Sigmoid colon (tissue), 7 donors: ENCODE data around the gene ARL11. TPM values are rescaled to one million over a fixed set of nuclear protein-coding genes. Genes with fewer than 3 reads are reported as not detected.
"Not testable (repeated sequence)": the region's sequence is repeated elsewhere in the genome, so short reads cannot be mapped to it uniquely, and the experiment has no call there.

Experiments
- DNase-seq: peaks from one replicate; pipeline ENCODE4 v3.0.0-alpha.2; 2019
- H3K27ac ChIP-seq, 4 donors: fragments of 200-600 bp; sonication (generic); one replicate each; pipeline ENCODE4 v1.5.1; 2016 to 2019; ENCODE audit warnings: mild to moderate bottlenecking in 1 of 4
- H3K27me3 ChIP-seq, 3 donors: fragments of 200-600 bp; sonication (generic); one replicate each; pipeline ENCODE4 v1.5.1; 2019; ENCODE audit warnings: mild to moderate bottlenecking in 1 of 3
- H3K36me3 ChIP-seq, 4 donors: fragments of 200-600 bp; sonication (generic); one replicate each; pipeline ENCODE4 v1.5.1; 2016 to 2019
- H3K4me1 ChIP-seq, 4 donors: fragments of 200-600 bp; sonication (generic); one replicate each; pipeline ENCODE4 v1.5.1; 2017 to 2019
- H3K4me3 ChIP-seq, 4 donors: fragments of 200-600 bp; sonication (generic); one replicate each; pipeline ENCODE4 v1.5.1; 2017 to 2019; ENCODE audit warnings: mild to moderate bottlenecking in 2 of 4, moderate library complexity in 1 of 4
- H3K9me3 ChIP-seq, 4 donors: fragments of 200-600 bp in 3 of 4; sonication (generic) in 3 of 4; one replicate each; pipeline versions ENCODE4 v1.5.1 to v1.6.1; 2013 to 2019
- EP300 ChIP-seq, 4 donors: sonication (generic); formaldehyde crosslinking; IDR thresholded peaks; one replicate each; pipeline ENCODE4 v1.6.1; 2017; ENCODE audit warnings: antibody characterized with exemption in 4 of 4
- POLR2A ChIP-seq, 2 donors: fragments of 450-650 bp; IDR thresholded peaks; one replicate each; pipeline ENCODE4 v1.6.1; 2016; ENCODE audit warnings: antibody characterized with exemption in 2 of 2, mild to moderate bottlenecking in 2 of 2, moderate library complexity in 2 of 2
- POLR2AphosphoS5 ChIP-seq, 4 donors: sonication (generic); formaldehyde crosslinking; IDR thresholded peaks; one replicate each; pipeline ENCODE4 v1.6.1; 2017; ENCODE audit warnings: antibody characterized with exemption in 4 of 4
- WGBS, 2 donors: extraction: QIAGEN DNeasy Blood & Tissue Kit; methylation state at CpG; one replicate each; pipeline ENCODE4 v1.1.7; 2013; 5-methylcytosine and 5-hydroxymethylcytosine counted together
- intact Hi-C: fragments of 100-400 bp; cut with DNase I; formaldehyde crosslinking; loops from one replicate; pipeline ENCODE4 v1.15.1; 2023
- polyA plus RNA-seq, 3 donors: library from polyadenylated mRNA; stranded (reverse); fragments of 200-250 nt; gene quantifications; one replicate each; pipeline ENCODE4 v1.2.3, GENCODE V29; 2013
- total RNA-seq, 4 donors: library from RNA; depleted of rRNA; stranded (reverse); fragments of >200 nt; gene quantifications; one replicate each; pipeline ENCODE4 v1.1.0, GENCODE V29; 2016
- TF ChIP-seq, protein P1 (sequence below), 4 experiments: fragments of 450-650 bp in 3 of 4; fragments of 200-600 bp in 1 of 4; IDR thresholded peaks; one replicate each; pipeline ENCODE4 v1.5.1; 2016 to 2019; ENCODE audit warnings: antibody characterized with exemption in 4 of 4, mild to moderate bottlenecking in 3 of 4, moderate library complexity in 2 of 4
- donor health status: healthy with polysubstance abuse.
- donor health status: Bipolar disorder and iron deficiency.
- donor health status: healthy.

ARL11 gene
- total and polyA plus RNA-seq, 7 donors = 0.33 to 2.7 (median 1.2) TPM

DNA sequence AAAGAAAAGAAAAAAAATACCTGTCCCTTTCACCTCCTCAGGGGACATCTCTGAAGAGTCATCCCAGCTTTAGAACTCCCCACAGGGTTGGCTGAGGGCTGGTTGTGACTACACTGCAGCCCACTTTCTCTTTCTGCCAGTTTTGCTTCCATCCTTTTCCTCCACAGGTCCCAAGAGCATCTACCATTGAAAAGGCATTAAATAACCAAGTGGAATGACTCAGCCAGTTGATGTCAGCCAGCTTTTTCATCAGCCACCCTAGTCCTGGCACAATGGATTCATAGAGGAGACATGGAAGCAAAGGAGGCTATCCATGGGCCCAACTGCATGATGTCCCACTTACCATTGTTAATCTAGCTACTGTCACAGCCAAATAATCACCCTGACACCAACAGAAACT lies 33.7 kb upstream of the ARL11 start:
- Histone ChIP-seq H3K27ac (no peak overlapping the region), H3K36me3 (no peaks in the 10 kb centered on the region), H3K4me3 (no peak overlapping the region), H3K27me3 (no peaks in the 10 kb centered on the region), H3K9me3 (no peaks in the 10 kb centered on the region), H3K4me1 (no peaks in the 10 kb centered on the region)
- intact Hi-C loops = no loop called here
- no peak for TF ChIP-seq EP300 (IDR thresholded peaks at IDR 0.05)
- TF ChIP-seq POLR2AphosphoS5 (IDR thresholded peaks at IDR 0.05) = no peak
- TF ChIP-seq POLR2A (IDR thresholded peaks at IDR 0.05) = no peak
- TF ChIP-seq, protein P1, sequence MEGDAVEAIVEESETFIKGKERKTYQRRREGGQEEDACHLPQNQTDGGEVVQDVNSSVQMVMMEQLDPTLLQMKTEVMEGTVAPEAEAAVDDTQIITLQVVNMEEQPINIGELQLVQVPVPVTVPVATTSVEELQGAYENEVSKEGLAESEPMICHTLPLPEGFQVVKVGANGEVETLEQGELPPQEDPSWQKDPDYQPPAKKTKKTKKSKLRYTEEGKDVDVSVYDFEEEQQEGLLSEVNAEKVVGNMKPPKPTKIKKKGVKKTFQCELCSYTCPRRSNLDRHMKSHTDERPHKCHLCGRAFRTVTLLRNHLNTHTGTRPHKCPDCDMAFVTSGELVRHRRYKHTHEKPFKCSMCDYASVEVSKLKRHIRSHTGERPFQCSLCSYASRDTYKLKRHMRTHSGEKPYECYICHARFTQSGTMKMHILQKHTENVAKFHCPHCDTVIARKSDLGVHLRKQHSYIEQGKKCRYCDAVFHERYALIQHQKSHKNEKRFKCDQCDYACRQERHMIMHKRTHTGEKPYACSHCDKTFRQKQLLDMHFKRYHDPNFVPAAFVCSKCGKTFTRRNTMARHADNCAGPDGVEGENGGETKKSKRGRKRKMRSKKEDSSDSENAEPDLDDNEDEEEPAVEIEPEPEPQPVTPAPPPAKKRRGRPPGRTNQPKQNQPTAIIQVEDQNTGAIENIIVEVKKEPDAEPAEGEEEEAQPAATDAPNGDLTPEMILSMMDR (IDR thresholded peaks at IDR 0.05) = no peak
- no peak for DNase-seq

DNA sequence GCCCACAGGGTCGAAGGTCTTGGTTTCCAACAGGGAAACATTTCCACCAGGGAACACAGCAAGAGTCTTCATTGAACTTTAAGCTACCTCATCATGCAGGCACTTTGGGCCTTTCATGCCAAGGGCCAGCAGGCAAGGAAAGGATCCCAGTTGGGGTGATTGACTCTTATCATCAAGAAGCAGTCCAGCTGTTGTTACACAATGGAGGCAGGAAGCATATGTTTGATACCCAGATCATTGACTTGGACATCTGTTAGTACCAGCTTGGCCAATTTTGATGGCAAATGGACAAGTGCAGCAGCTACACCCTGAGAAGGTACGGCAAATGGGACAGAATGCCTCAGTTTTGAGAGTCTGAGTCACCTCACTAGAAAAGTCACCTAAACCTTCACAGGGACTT lies 32.1 kb upstream of the ARL11 start:
- DNase-seq = no peak
- H3K27me3 ChIP-seq = no peaks in the 10 kb centered on the region
- no peaks in the 10 kb centered on the region for H3K36me3 ChIP-seq
- no peaks in the 10 kb centered on the region for H3K4me1 ChIP-seq
- WGBS, 2 donors = 48 to 79% methylated on average over 2 of the region's 2 CpGs
- no peak overlapping the region for H3K27ac ChIP-seq
- intact Hi-C loops = no loop called here
- H3K9me3 ChIP-seq = no peaks in the 10 kb centered on the region
- H3K4me3 ChIP-seq = no peak overlapping the region
- no peak for TF ChIP-seq POLR2AphosphoS5 (IDR thresholded peaks at IDR 0.05)
- TF ChIP-seq EP300 (IDR thresholded peaks at IDR 0.05) = no peak
- TF ChIP-seq, protein P1 (IDR thresholded peaks at IDR 0.05) = no peak

DNA sequence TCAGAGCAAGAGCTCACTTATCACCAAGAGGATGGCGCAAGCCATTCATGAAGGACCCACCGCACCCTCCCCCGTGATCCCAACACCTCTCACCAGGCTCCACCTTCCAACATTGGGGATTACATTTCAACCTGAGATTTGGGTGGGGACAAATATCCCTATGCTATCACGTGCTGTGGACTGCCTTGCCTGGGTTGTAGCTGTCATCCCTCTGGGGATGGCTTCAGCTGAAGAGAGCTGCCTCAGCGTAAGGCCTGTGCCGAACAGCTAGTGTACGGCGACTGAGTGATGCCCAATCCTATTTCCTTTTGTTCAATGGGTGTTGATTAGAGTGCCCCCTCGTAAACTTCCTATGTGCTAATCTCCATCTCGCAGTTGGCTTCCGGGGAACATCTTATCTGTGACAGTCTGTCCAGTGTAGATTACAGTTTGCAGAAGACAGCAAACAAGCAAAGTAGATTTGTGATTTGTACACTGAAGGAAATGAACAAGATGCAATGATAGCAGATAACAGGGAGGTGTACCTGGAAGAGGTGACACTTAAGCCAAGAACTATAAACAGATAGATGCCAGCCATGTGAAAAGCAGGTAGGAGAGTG lies 31.2 kb upstream of the ARL11 start:
- Histone ChIP-seq H3K27ac (no peak overlapping the region), H3K36me3 (no peaks in the 10 kb centered on the region), H3K27me3 (no peaks in the 10 kb centered on the region), H3K9me3 (no peaks in the 10 kb centered on the region), H3K4me3 (no peak overlapping the region), H3K4me1 (no peaks in the 10 kb centered on the region)
- WGBS, 2 donors = 80 to 90% methylated on average over 11 of the region's 11 CpGs
- TF ChIP-seq POLR2AphosphoS5 (IDR thresholded peaks at IDR 0.05) = no peak
- TF ChIP-seq POLR2A (IDR thresholded peaks at IDR 0.05) = no peak
- TF ChIP-seq EP300 (IDR thresholded peaks at IDR 0.05) = no peak
- TF ChIP-seq, protein P1 (IDR thresholded peaks at IDR 0.05) = no peak
- intact Hi-C loops = no loop called here
- DNase-seq = no peak

DNA sequence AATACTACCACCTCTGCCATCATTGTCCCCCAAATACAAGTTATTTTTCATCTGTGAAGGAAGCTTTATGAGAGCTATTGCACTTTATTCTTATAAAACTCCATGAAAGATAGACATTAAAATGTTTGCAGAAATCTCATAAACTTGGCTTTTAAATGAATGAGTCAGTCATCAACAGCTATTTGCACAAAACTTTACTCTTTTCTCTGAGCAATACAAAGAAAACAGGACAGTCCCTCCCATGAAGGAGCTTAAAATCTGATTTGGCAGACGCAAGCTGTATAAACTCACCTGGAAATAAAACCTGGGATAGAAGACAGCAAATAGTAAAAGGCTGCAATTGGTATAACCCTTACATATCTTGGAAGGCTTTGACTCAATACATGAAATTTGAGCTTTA lies 26.3 kb upstream of the ARL11 start:
- WGBS, 2 donors = 18 to 64% methylated on average over 1 of the region's 1 CpG
- Histone ChIP-seq H3K27ac (no peak overlapping the region), H3K9me3 (no peaks in the 10 kb centered on the region), H3K27me3 (no peaks in the 10 kb centered on the region), H3K4me3 (no peak overlapping the region), H3K36me3 (no peaks in the 10 kb centered on the region), H3K4me1 (no peaks in the 10 kb centered on the region)
- DNase-seq = no peak
- TF ChIP-seq POLR2AphosphoS5 (IDR thresholded peaks at IDR 0.05) = no peak
- no peak for TF ChIP-seq POLR2A (IDR thresholded peaks at IDR 0.05)
- TF ChIP-seq, protein P1 (IDR thresholded peaks at IDR 0.05) = no peak
- no peak for TF ChIP-seq EP300 (IDR thresholded peaks at IDR 0.05)
- intact Hi-C loops = no loop called here

DNA sequence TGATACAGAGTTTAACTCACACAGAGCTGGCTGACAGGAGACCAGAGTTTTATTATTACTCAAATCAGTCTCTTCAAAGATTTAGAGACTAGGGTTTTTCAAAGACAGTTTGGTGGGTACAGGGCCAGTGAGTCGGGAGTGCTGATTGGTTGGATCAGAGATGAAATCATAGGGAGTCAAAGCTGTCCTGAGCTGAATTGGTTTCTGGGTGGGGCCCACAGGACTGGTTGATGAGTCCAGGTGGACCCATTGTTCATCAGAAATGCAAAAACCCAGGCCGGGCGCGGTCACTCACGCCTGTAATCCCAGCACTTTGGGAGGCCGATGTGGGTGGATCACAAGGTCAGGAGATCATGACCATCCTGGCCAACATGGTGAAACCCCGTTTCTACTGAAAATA lies 25.7 kb upstream of the ARL11 start:
- H3K36me3 ChIP-seq, H3K4me1 ChIP-seq, H3K27me3 ChIP-seq, H3K9me3 ChIP-seq, H3K4me3 ChIP-seq, H3K27ac ChIP-seq, DNase-seq, intact Hi-C loops: not testable (repeated sequence)
- 80 to 86% methylated on average over 7 of the region's 7 CpGs for WGBS, 2 donors
